Measurements from ENCODE around the gene HTRA3. TPM values are rescaled to one million over a fixed set of nuclear protein-coding genes. Genes with fewer than 3 reads are reported as not detected.

Gene HTRA3
- total and polyA plus RNA-seq, 2 of the 8 experiments (the other 6 are each of a cell fraction or from before 2014, with no cell fraction given), result 3.2 to 5.8 TPM

GRCh38 chr4:8220661-8221450, 48.7 kb upstream of the HTRA3 start (continued):
- TF ChIP-seq SIX5 (IDR thresholded peaks at IDR 0.05; ENCODE audit: low read depth, low read length) (no peak), SIRT6 (IDR thresholded peaks at IDR 0.05; ENCODE audit: low read length) (no peak), JUND (IDR thresholded peaks at IDR 0.05; ENCODE audit: low read length) (no peak), EGR1 (IDR thresholded peaks at IDR 0.05; ENCODE audit: borderline replicate concordance, low read depth, low read length) (no peak), BCL11A (IDR thresholded peaks at IDR 0.05; ENCODE audit: low read depth in 2 of 2, low read length in 2 of 2) (no peak), TAF7 (optimal IDR thresholded peaks at IDR 0.05; ENCODE audit: borderline replicate concordance, low read depth, low read length) (no peak), KDM1A (IDR thresholded peaks at IDR 0.05; ENCODE audit: borderline replicate concordance, low read length) (no peak)

Measured in H1 (cell line).